ENCODE data around the gene TGFBRAP1. TPM values are rescaled to one million over a fixed set of nuclear protein-coding genes. Genes with fewer than 3 reads are reported as not detected.

The TGFBRAP1 gene
- total RNA-seq, 3 donors from 2014 or later (not counting 1 experiment from before 2014, with no cell fraction given) = 22.7 to 31.8 (median 27.7) TPM

GRCh38 chr2:105294844-105295481, 34.6 kb downstream of the TGFBRAP1 start:
- Mint-ChIP-seq H3K4me3 (no peak overlapping the region), H3K27ac (no peak overlapping the region), H3K4me1 (peaks cover 12 to 18% of the 10 kb centered on the region in 2 donors), H3K27me3 (ENCODE audit: low read depth in 2 of 2) (no peaks in the 10 kb centered on the region), H3K36me3 (peaks cover 29% of the 10 kb centered on the region), H3K9me3 (no peaks in the 10 kb centered on the region)
- 48% methylated on average over 4 of the region's 5 CpGs for WGBS (ENCODE audit: insufficient coverage)
- peak; percentile 17 for TF ChIP-seq CTCF (IDR thresholded peaks at IDR 0.05)
- Histone ChIP-seq H3K36me3 (ENCODE audit: control insufficient read depth, insufficient read depth, low read length) (peaks cover 53% of the 10 kb centered on the region), H3K9me3 (ENCODE audit: control insufficient read depth, insufficient read depth, low read length) (no peaks in the 10 kb centered on the region), H3K27ac (ENCODE audit: low read length) (no peak overlapping the region), H3K4me1 (ENCODE audit: control insufficient read depth, insufficient read depth, low read length) (no peaks in the 10 kb centered on the region), H3K4me3 (ENCODE audit: low read length) (no peak overlapping the region), H3K27me3 (ENCODE audit: control insufficient read depth, insufficient read depth, low read length) (no peaks in the 10 kb centered on the region)
- intact Hi-C loops (cut with micrococcal nuclease) = no loop called here
- ATAC-seq (peak in 2 of 3 donors; percentile 48 to 56), DNase-seq (peak in 1 of 2 donors; percentile 35)

- Mint-ChIP-seq H3K4me1 (peaks cover 12 to 18% of the 10 kb centered on the region in 2 donors), H3K27me3 (ENCODE audit: low read depth in 2 of 2) (no peaks in the 10 kb centered on the region), H3K27ac (no peak overlapping the region), H3K36me3 (peaks cover 29% of the 10 kb centered on the region), H3K9me3 (no peaks in the 10 kb centered on the region), H3K4me3 (no peak overlapping the region)
- no peaks in the 10 kb centered on the region for H3K4me1 ChIP-seq (ENCODE audit: control insufficient read depth, insufficient read depth, low read length)
- no peak overlapping the region for H3K4me3 ChIP-seq (ENCODE audit: low read length)
- TF ChIP-seq CTCF (IDR thresholded peaks at IDR 0.05) = no peak
- intact Hi-C loops (cut with micrococcal nuclease) = no loop called here
- DNase-seq (no peak), ATAC-seq (no peak)
- H3K9me3 ChIP-seq (ENCODE audit: control insufficient read depth, insufficient read depth, low read length) = no peaks in the 10 kb centered on the region
- H3K27me3 ChIP-seq (ENCODE audit: control insufficient read depth, insufficient read depth, low read length) = no peaks in the 10 kb centered on the region
- peaks cover 59% of the 10 kb centered on the region for H3K36me3 ChIP-seq (ENCODE audit: control insufficient read depth, insufficient read depth, low read length)
- WGBS (ENCODE audit: insufficient coverage) = 93% methylated on average over 6 of the region's 6 CpGs
- H3K27ac ChIP-seq (ENCODE audit: low read length) = no peak overlapping the region
These were observed 35.5 kb downstream of the TGFBRAP1 start for GRCh38 chr2:105294046-105294445.

GRCh38 chr2:105291981-105292380, 37.6 kb downstream of the TGFBRAP1 start:
- H3K27ac Mint-ChIP-seq = no peak overlapping the region
- H3K4me3 Mint-ChIP-seq = no peak overlapping the region
- Histone ChIP-seq H3K4me3 (ENCODE audit: low read length) (no peak overlapping the region), H3K36me3 (ENCODE audit: control insufficient read depth, insufficient read depth, low read length) (peaks cover 49% of the 10 kb centered on the region), H3K4me1 (ENCODE audit: control insufficient read depth, insufficient read depth, low read length) (no peaks in the 10 kb centered on the region), H3K27me3 (ENCODE audit: control insufficient read depth, insufficient read depth, low read length) (no peaks in the 10 kb centered on the region), H3K9me3 (ENCODE audit: control insufficient read depth, insufficient read depth, low read length) (no peaks in the 10 kb centered on the region), H3K27ac (ENCODE audit: low read length) (no peak overlapping the region)
- no peaks in the 10 kb centered on the region for H3K9me3 Mint-ChIP-seq
- DNase-seq = no peak
- no peak for TF ChIP-seq CTCF (IDR thresholded peaks at IDR 0.05)
- H3K4me1 Mint-ChIP-seq = peaks cover 7 to 8% of the 10 kb centered on the region in 2 donors
- no peaks in the 10 kb centered on the region for H3K27me3 Mint-ChIP-seq (ENCODE audit: low read depth in 2 of 2)
- intact Hi-C loops (cut with micrococcal nuclease) = no loop called here
- H3K36me3 Mint-ChIP-seq = peaks cover 12% of the 10 kb centered on the region
- no peak for ATAC-seq
- 100% methylated on average over 1 of the region's 2 CpGs for WGBS (ENCODE audit: insufficient coverage)

All from natural killer cell (primary cell).